DOHH2 (cell line): Measurements from ENCODE around the gene SCGB1A1.

ENCODE experiments used
- H3F3A ChIP-seq: fragments of 200-600 bp; sonication (generic), shearing (Covaris generic); 2 replicates; pipeline ENCODE4 v1.6.0; 2016; ENCODE audit warnings: antibody characterized with exemption, mild to moderate bottlenecking; ENCODE audit not compliant: control insufficient read depth, insufficient read depth
- H3K27ac ChIP-seq: fragments of 200-600 bp; sonication (generic); 2 replicates; pipeline ENCODE4 v1.5.1; 2014; ENCODE audit warnings: low read depth, mild to moderate bottlenecking, low read length, moderate library complexity
- H3K27me3 ChIP-seq: fragments of 200-600 bp; sonication (generic); 2 replicates; pipeline ENCODE4 v1.6.1; 2014; ENCODE audit warnings: mild to moderate bottlenecking, low read length, mixed read lengths; ENCODE audit not compliant: control insufficient read depth
- H3K36me3 ChIP-seq: fragments of 200-600 bp; sonication (generic); 2 replicates; pipeline ENCODE4 v1.6.1; 2014; ENCODE audit warnings: mild to moderate bottlenecking, low read length, moderate library complexity, mixed read lengths; ENCODE audit not compliant: control insufficient read depth
- H3K4me1 ChIP-seq: fragments of 200-600 bp; sonication (generic); 2 replicates; pipeline ENCODE4 v1.6.1; 2014; ENCODE audit warnings: mild to moderate bottlenecking, low read length, mixed read lengths; ENCODE audit not compliant: control insufficient read depth
- H3K4me2 ChIP-seq: fragments of 200-600 bp; sonication (generic); 2 replicates; pipeline ENCODE4 v1.6.0; 2014; ENCODE audit warnings: mild to moderate bottlenecking, low read length, moderate library complexity
- H3K4me3 ChIP-seq: fragments of 200-600 bp; sonication (generic); 2 replicates; pipeline ENCODE4 v1.5.1; 2014; ENCODE audit warnings: mild to moderate bottlenecking, low read length, mixed read lengths
- H3K79me2 ChIP-seq: fragments of 200-600 bp; sonication (generic); 2 replicates; pipeline ENCODE4 v1.6.1; 2014; ENCODE audit warnings: mild to moderate bottlenecking, low read length, mixed read lengths; ENCODE audit not compliant: control insufficient read depth
- H3K9me2 ChIP-seq: fragments of 200-600 bp; sonication (generic); replicated peaks from 2 replicates; pipeline ENCODE4 v1.6.1; 2014; ENCODE audit warnings: mild to moderate bottlenecking, low read length, mixed read lengths; ENCODE audit not compliant: control insufficient read depth
- H3K9me3 ChIP-seq: fragments of 200-600 bp; sonication (generic); 2 replicates; pipeline ENCODE4 v1.6.1; 2014; ENCODE audit warnings: antibody characterized with exemption, low read length, mixed read lengths; ENCODE audit not compliant: control insufficient read depth, insufficient read depth
- H4K20me1 ChIP-seq: fragments of 200-600 bp; sonication (generic); 2 replicates; pipeline ENCODE4 v1.6.0; 2014; ENCODE audit warnings: low read depth, mild to moderate bottlenecking, antibody characterized with exemption, low read length, moderate library complexity; ENCODE audit not compliant: control insufficient read depth, insufficient read depth
- EZH2phosphoT487 ChIP-seq: fragments of 200-600 bp; sonication (generic); IDR thresholded peaks from 2 replicates; pipeline ENCODE4 v1.6.1; 2017; ENCODE audit warnings: borderline replicate concordance, mild to moderate bottlenecking, antibody characterized with exemption, low read length, moderate library complexity, mixed read lengths
- TF ChIP-seq, protein P1 (sequence below): fragments of 200-600 bp; sonication (generic); IDR thresholded peaks from one replicate; pipeline ENCODE4 v1.5.1; 2014; ENCODE audit warnings: antibody characterized with exemption, mild to moderate bottlenecking, low read depth, low read length; ENCODE audit not compliant: poor library complexity, severe bottlenecking

Gene SCGB1A1

DNA sequence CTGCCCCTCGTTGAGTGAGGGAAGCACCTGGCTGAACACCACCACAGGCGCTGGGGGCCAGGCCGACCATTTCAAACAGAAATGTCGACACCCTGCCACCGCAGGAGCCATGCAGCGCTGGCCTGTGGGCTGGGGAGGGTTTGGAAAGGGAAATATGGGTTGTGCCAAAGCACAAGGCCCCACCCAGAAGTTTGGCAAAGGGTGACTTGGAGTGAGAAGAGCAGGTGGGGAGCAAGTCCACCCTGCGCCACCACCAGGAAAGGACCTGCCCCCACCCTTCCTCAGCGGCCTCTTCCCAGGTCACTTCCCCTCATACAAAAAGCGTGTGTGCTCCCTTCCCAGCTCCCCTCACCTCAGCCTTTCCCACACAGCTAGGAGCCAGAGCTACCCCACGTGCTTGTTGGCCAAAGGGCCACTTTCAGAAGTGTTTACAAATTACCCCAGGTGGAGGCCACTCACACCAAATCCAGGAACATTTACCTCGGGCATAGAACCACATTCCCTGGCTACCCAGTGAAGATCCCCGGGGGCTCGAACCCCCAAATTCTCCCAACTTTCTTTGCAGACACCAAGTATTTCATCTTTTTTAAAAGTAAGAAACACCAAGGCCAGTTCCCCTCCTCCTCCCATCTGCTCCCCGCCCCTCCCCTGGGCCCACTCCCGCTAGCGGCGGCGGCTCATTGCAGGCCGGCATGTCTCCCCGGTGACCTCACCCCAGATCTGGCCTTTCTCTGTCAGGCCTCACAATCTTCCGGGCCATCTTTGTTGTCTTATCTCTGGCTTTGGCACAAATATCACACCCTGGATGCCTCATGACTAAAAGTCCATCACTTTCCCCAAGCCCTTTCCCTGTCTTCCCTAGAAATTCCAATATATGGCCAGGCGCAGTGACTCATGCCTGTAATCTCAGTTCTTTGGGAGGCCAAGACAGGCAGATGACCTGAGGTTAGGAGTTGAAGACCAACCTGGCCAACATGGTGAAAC lies 20.5 kb upstream of the SCGB1A1 start:
- Histone ChIP-seq H3K36me3 (no peaks in the 10 kb centered on the region), H3K4me1 (no peaks in the 10 kb centered on the region), H3K4me2 (no peak overlapping the region), H3K4me3 (no peak overlapping the region), H3K27ac (no peak overlapping the region), H4K20me1 (0 out of 2 replicates have a peak, but pooled peaks cover 3% of the 10 kb centered on the region), H3F3A (no peaks in the 10 kb centered on the region), H3K9me2 (no peaks in the 10 kb centered on the region), H3K27me3 (peaks cover 3% of the 10 kb centered on the region; the same call in 1 of the 2 replicates), H3K9me3 (no peaks in the 10 kb centered on the region), H3K79me2 (no peaks in the 10 kb centered on the region)
- TF ChIP-seq, protein P1, sequence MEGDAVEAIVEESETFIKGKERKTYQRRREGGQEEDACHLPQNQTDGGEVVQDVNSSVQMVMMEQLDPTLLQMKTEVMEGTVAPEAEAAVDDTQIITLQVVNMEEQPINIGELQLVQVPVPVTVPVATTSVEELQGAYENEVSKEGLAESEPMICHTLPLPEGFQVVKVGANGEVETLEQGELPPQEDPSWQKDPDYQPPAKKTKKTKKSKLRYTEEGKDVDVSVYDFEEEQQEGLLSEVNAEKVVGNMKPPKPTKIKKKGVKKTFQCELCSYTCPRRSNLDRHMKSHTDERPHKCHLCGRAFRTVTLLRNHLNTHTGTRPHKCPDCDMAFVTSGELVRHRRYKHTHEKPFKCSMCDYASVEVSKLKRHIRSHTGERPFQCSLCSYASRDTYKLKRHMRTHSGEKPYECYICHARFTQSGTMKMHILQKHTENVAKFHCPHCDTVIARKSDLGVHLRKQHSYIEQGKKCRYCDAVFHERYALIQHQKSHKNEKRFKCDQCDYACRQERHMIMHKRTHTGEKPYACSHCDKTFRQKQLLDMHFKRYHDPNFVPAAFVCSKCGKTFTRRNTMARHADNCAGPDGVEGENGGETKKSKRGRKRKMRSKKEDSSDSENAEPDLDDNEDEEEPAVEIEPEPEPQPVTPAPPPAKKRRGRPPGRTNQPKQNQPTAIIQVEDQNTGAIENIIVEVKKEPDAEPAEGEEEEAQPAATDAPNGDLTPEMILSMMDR, result no peak
- no peak for TF ChIP-seq EZH2phosphoT487

DNA sequence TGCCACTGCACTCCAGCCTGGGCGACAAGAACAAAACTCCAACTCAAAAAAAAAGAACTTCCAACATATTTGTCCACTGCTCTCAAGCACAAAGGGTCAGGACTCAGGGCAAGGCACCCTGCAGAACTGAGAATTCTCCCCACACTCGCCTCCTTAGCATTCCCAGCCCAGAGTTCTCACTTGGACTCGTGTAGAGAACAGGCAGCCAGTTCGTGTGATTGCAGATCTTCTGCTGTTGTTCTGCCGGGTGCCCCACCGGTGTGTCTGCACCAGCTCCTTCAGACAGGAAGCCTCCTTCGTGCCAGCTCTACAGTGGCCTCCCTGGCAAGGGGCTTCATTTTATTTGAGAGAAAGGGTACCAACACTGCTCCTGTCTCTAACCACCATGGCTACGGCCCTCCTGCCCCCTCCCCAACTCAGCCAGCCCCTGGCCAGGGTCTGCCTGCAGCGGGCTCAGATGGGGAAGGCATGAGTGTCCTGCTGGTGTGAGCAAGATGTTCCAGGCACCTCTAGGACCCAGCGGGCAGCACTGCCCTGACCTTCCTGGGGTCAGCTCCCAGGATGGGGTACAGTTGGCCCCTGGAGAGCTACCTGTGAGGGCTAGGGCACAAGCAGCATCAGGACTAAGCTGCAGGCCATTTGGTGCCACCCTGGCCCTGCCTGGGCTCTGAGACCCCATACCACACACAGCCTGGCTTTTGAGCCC lies 19.5 kb upstream of the SCGB1A1 start:
- no peaks in the 10 kb centered on the region for H3K36me3 ChIP-seq
- H3K27ac ChIP-seq, result no peak overlapping the region
- no peak for TF ChIP-seq EZH2phosphoT487
- H3K4me3 ChIP-seq, result no peak overlapping the region
- no peak overlapping the region for H3K4me2 ChIP-seq
- no peaks in the 10 kb centered on the region for H3K9me3 ChIP-seq
- peaks cover 3% of the 10 kb centered on the region; the same call in 1 of the 2 replicates for H3K27me3 ChIP-seq
- no peaks in the 10 kb centered on the region for H3K4me1 ChIP-seq
- 0 out of 2 replicates have a peak, but pooled peaks cover 3% of the 10 kb centered on the region for H4K20me1 ChIP-seq
- H3K79me2 ChIP-seq, result no peaks in the 10 kb centered on the region
- H3K9me2 ChIP-seq, result no peaks in the 10 kb centered on the region
- no peaks in the 10 kb centered on the region for H3F3A ChIP-seq

DNA sequence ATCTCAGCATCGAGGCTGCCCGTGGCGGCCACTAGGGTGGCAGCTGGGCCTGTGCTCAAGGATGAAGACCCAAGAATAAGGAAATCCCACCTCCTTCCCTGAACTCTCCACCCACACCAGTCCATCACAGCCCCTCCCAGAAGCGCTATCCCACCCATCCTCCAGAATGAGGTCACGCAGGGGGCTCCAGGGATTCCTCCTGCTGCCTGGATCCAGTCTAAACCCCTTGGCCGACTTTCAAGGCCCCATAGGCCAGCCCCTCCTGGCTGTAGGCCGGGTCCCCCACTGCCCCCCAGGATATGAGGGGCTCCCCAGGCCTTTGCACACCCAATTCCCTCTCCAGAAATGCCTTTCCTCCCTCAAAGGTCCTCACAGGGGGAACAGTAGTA lies 19.0 kb upstream of the SCGB1A1 start:
- H3K9me2 ChIP-seq, result no peaks in the 10 kb centered on the region
- H3K9me3 ChIP-seq, result no peaks in the 10 kb centered on the region
- H3K4me3 ChIP-seq, result no peak overlapping the region
- H3K27me3 ChIP-seq, result peaks cover 3% of the 10 kb centered on the region; the same call in 1 of the 2 replicates
- H3K36me3 ChIP-seq, result no peaks in the 10 kb centered on the region
- H4K20me1 ChIP-seq, result 0 out of 2 replicates have a peak, but pooled peaks cover 3% of the 10 kb centered on the region
- no peaks in the 10 kb centered on the region for H3F3A ChIP-seq
- no peak overlapping the region for H3K27ac ChIP-seq
- TF ChIP-seq, protein P1, result no peak
- no peak for TF ChIP-seq EZH2phosphoT487
- H3K4me1 ChIP-seq, result no peaks in the 10 kb centered on the region
- H3K79me2 ChIP-seq, result no peaks in the 10 kb centered on the region
- H3K4me2 ChIP-seq, result no peak overlapping the region
